Activated CD8-positive, alpha-beta memory T cell treated with anti-CD3 and anti-CD28 coated beads for 4 hours (primary cell): ENCODE results near the gene PIGN.
A peak's percentile ranks its signal among the peaks of the same experiment; 100 is the strongest.
"Not testable (repeated sequence)": the region's sequence is repeated elsewhere in the genome, so short reads cannot be mapped to it uniquely, and the experiment has no call there.

ENCODE experiments used
- DNase-seq, 2 donors: peaks; one replicate each; pipeline ENCODE4 v3.0.0-alpha.2; 2020; ENCODE audit warnings: low read depth in 2 of 2

PIGN gene

GRCh38 chr18:62179213-62179612 is 7.6 kb downstream of the PIGN start:
- DNase-seq = no peak

GRCh38 chr18:62177271-62177670 is 9.6 kb downstream of the PIGN start:
- no peak for DNase-seq

GRCh38 chr18:62175521-62175920 is 11.3 kb downstream of the PIGN start:
- no peak for DNase-seq

- no peak for DNase-seq
Measured at GRCh38 chr18:62172298-62172697, 14.6 kb downstream of the PIGN start.

GRCh38 chr18:62170857-62171256 is 16.0 kb downstream of the PIGN start:
- no peak for DNase-seq

GRCh38 chr18:62166524-62166923 is 20.3 kb downstream of the PIGN start:
- DNase-seq = not testable (repeated sequence)

- no peak for DNase-seq
Measured at GRCh38 chr18:62165583-62165982, 21.3 kb downstream of the PIGN start.

GRCh38 chr18:62164855-62165487 is 21.9 kb downstream of the PIGN start:
- DNase-seq = no peak

- no peak for DNase-seq
Measured at GRCh38 chr18:62164310-62164709, 22.5 kb downstream of the PIGN start.

- DNase-seq = no peak
Measured at GRCh38 chr18:62157843-62158242, 29.0 kb downstream of the PIGN start.

GRCh38 chr18:62152844-62153243 is 34.0 kb downstream of the PIGN start:
- DNase-seq = no peak

- DNase-seq = no peak
Measured at GRCh38 chr18:62151068-62151771, 35.6 kb downstream of the PIGN start.

GRCh38 chr18:62144338-62144737 is 42.5 kb downstream of the PIGN start:
- no peak for DNase-seq

- DNase-seq = no peak
Measured at GRCh38 chr18:62140259-62140658, 46.6 kb downstream of the PIGN start.

- no peak for DNase-seq
Measured at GRCh38 chr18:62138461-62139235, 48.2 kb downstream of the PIGN start.

GRCh38 chr18:62131301-62131909 is 55.5 kb downstream of the PIGN start:
- DNase-seq = peak; percentile 30 to 38

- DNase-seq = no peak
Measured at GRCh38 chr18:62128157-62128556, 58.7 kb downstream of the PIGN start.

GRCh38 chr18:62126737-62127136 is 60.1 kb downstream of the PIGN start:
- DNase-seq = no peak

GRCh38 chr18:62125702-62126101 is 61.2 kb downstream of the PIGN start:
- DNase-seq = no peak

GRCh38 chr18:62122330-62122729 is 64.5 kb downstream of the PIGN start:
- DNase-seq = no peak

GRCh38 chr18:62119884-62120283 is 67.0 kb downstream of the PIGN start:
- DNase-seq = no peak

- no peak for DNase-seq
Measured at GRCh38 chr18:62118328-62118727, 68.5 kb downstream of the PIGN start.
